Endodermal cell (in vitro differentiated cells): ENCODE results near the gene RUNX1. TPM values are rescaled to one million over a fixed set of nuclear protein-coding genes. Genes with fewer than 3 reads are reported as not detected.

Experiments
- DNase-seq: peaks from one replicate; pipeline ENCODE4 v3.0.0-alpha.2; 2017
- H3K27ac ChIP-seq: 2 replicates; pipeline ENCODE4 v1.5.1; 2013; ENCODE audit warnings: mild to moderate bottlenecking, low read depth, low read length, moderate library complexity
- H3K27me3 ChIP-seq: 2 replicates; pipeline ENCODE4 v1.6.1; 2013; ENCODE audit warnings: mild to moderate bottlenecking, low read length, moderate library complexity; ENCODE audit not compliant: insufficient read depth, control insufficient read depth, poor library complexity, severe bottlenecking
- H3K36me3 ChIP-seq: 2 replicates; pipeline ENCODE4 v1.7.0; 2013; ENCODE audit warnings: mild to moderate bottlenecking, low read length, moderate library complexity; ENCODE audit not compliant: control insufficient read depth, insufficient read depth
- H3K4me1 ChIP-seq: one replicate; pipeline ENCODE4 v1.7.0; 2013; ENCODE audit warnings: low read length; ENCODE audit not compliant: control insufficient read depth, insufficient read depth
- H3K4me3 ChIP-seq: 2 replicates; pipeline ENCODE4 v1.5.1; 2013; ENCODE audit warnings: mild to moderate bottlenecking, low read length, moderate library complexity
- H3K9ac ChIP-seq: 2 replicates; pipeline ENCODE4 v1.6.1; 2013; ENCODE audit warnings: mild to moderate bottlenecking, low read length, moderate library complexity; ENCODE audit not compliant: poor library complexity, severe bottlenecking; ENCODE audit errors: extremely low read depth
- H3K9me3 ChIP-seq: 2 replicates; pipeline ENCODE4 v1.6.1; 2013; ENCODE audit warnings: mild to moderate bottlenecking, low read length, moderate library complexity; ENCODE audit not compliant: control insufficient read depth
- H3K27ac Mint-ChIP-seq: 2 replicates; pipeline ENCODE4 v1.8.0; 2020; ENCODE audit warnings: mixed read lengths
- H3K27me3 Mint-ChIP-seq: 2 replicates; pipeline ENCODE4 v1.8.0; 2021; ENCODE audit warnings: mild to moderate bottlenecking, mixed read lengths; ENCODE audit not compliant: insufficient read depth
- H3K36me3 Mint-ChIP-seq: 2 replicates; pipeline ENCODE4 v1.8.0; 2020; ENCODE audit warnings: low read depth, mixed read lengths
- H3K4me1 Mint-ChIP-seq: 2 replicates; pipeline ENCODE4 v1.8.0; 2020; ENCODE audit warnings: mixed read lengths
- H3K4me3 Mint-ChIP-seq: 2 replicates; pipeline ENCODE4 v1.8.0; 2020; ENCODE audit warnings: mild to moderate bottlenecking, moderate library complexity, mixed read lengths
- H3K9me3 Mint-ChIP-seq: 2 replicates; pipeline ENCODE4 v1.8.0; 2020; ENCODE audit warnings: mild to moderate bottlenecking, mixed read lengths
- CTCF ChIP-seq: fragments of 200-600 bp; sonication (generic); conservative IDR thresholded peaks from 2 replicates; pipeline ENCODE4 v1.5.0; 2021; ENCODE audit warnings: antibody characterized with exemption, mild to moderate bottlenecking
- whole genome bisulfite sequencing, 2 experiments: methylation state at CpG; one replicate each; pipeline versions ENCODE4 v1.1.5 to v1.1.7; 2013; ENCODE audit warnings: missing lambda C conversion rate in 2 of 2, mixed read lengths in 1 of 2; ENCODE audit not compliant: insufficient coverage in 1 of 2, insufficient read length in 1 of 2; 5-methylcytosine and 5-hydroxymethylcytosine counted together
- total RNA-seq, 2 donors: library from RNA; stranded (reverse); fragmentation: NEBNext Ultra II Directional in 1 of 2; extraction: Animal tissue kit (Norgen Biotek cat#: 25700) in 1 of 2; gene quantifications; 2 replicates in 1 of 2; 3 replicates in 1 of 2; pipeline ENCODE4 v1.2.1, GENCODE V29; 2021

Gene RUNX1
- total RNA-seq, 2 donors from 2014 or later: 0.31 to 2.8 TPM

GRCh38 chr21:35043549-35043948 lies 5.6 kb downstream of the RUNX1 start:
- Mint-ChIP-seq H3K36me3 (no peaks in the 10 kb centered on the region), H3K4me1 (peaks cover 26% of the 10 kb centered on the region), H3K27ac (peak overlapping the region; percentile 23), H3K27me3 (no peaks in the 10 kb centered on the region), H3K9me3 (no peaks in the 10 kb centered on the region), H3K4me3 (no peak overlapping the region)
- TF ChIP-seq CTCF: no peak
- Histone ChIP-seq H3K4me1 (no peaks in the 10 kb centered on the region), H3K27ac (no peak overlapping the region), H3K27me3 (no peaks in the 10 kb centered on the region), H3K9me3 (peaks cover 19% of the 10 kb centered on the region), H3K36me3 (no peaks in the 10 kb centered on the region), H3K4me3 (no peak overlapping the region), H3K9ac (no peak overlapping the region)
- no peak for DNase-seq

- no peaks in the 10 kb centered on the region for H3K9me3 Mint-ChIP-seq
- no peaks in the 10 kb centered on the region for H3K36me3 Mint-ChIP-seq
- no peak for TF ChIP-seq CTCF
- peaks cover 20% of the 10 kb centered on the region for H3K4me1 Mint-ChIP-seq
- Histone ChIP-seq H3K4me1 (no peaks in the 10 kb centered on the region), H3K4me3 (no peak overlapping the region), H3K9ac (no peak overlapping the region), H3K27ac (no peak overlapping the region), H3K9me3 (peaks cover 19% of the 10 kb centered on the region), H3K27me3 (no peaks in the 10 kb centered on the region), H3K36me3 (no peaks in the 10 kb centered on the region)
- H3K27me3 Mint-ChIP-seq: no peaks in the 10 kb centered on the region
- no peak overlapping the region for H3K4me3 Mint-ChIP-seq
- WGBS, 2 experiments: 93 to 100% methylated on average over 3 to 6 of the region's 6 CpGs
- H3K27ac Mint-ChIP-seq: no peak overlapping the region
- DNase-seq: no peak
These were observed 6.3 kb downstream of the RUNX1 start for GRCh38 chr21:35042836-35043235.

GRCh38 chr21:35041881-35042280 lies 7.2 kb downstream of the RUNX1 start:
- Mint-ChIP-seq H3K27ac (no peak overlapping the region), H3K36me3 (no peaks in the 10 kb centered on the region), H3K27me3 (no peaks in the 10 kb centered on the region), H3K4me1 (peaks cover 10% of the 10 kb centered on the region), H3K4me3 (no peak overlapping the region), H3K9me3 (no peaks in the 10 kb centered on the region)
- Histone ChIP-seq H3K27ac (no peak overlapping the region), H3K9ac (no peak overlapping the region), H3K4me3 (no peak overlapping the region), H3K27me3 (no peaks in the 10 kb centered on the region), H3K9me3 (peaks cover 19% of the 10 kb centered on the region), H3K36me3 (no peaks in the 10 kb centered on the region), H3K4me1 (no peaks in the 10 kb centered on the region)
- no peak for DNase-seq
- no peak for TF ChIP-seq CTCF
- 86 to 94% methylated on average over 3 to 4 of the region's 4 CpGs for WGBS, 2 experiments
